Hematopoietic multipotent progenitor cell treated with erythropoietin and hydrocortisone succinate and interleukin-3 and kit ligand, for 15 days (in vitro differentiated cells): ENCODE data around the gene RNF141.
A peak's percentile ranks its signal among the peaks of the same experiment; 100 is the strongest.

Source experiments
- DNase-seq: peaks from one replicate; pipeline ENCODE4 v3.0.0-alpha.2; 2015; ENCODE audit warnings: low spot score

The RNF141 gene, protein sequence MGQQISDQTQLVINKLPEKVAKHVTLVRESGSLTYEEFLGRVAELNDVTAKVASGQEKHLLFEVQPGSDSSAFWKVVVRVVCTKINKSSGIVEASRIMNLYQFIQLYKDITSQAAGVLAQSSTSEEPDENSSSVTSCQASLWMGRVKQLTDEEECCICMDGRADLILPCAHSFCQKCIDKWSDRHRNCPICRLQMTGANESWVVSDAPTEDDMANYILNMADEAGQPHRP

DNA sequence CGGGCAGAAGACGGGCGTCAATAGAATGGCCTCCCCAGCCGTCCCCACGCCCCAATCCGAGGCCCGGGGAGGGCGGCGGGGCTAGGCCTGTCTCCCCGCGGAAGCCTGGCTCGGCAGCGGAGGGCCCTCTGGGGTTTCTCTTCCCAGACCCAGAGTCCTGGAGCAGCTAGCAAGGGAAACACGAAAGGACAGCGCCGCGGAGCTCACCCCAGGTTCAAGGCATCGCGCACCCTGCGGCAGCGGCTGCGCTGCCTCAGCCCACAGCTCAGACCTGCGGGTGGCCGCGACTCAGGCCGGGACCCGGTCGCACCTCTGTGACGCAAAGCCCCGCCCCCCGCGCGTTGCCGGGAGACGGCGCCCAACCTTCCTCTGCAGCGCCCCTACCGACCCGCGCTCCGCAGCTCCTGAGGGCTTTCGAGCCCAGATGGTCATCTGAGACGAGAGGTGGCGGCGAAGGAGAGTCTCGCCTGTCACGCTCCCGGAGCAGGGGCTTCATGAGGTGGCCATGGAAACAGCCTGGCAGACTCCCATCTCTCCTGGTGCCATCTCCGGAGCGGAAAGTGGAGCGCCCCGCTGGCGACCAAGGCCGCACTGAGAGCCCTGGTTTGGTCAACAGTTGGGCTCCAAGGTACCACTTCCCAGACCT is at the start of gene RNF141:
RNF141 (minus strand) TSS at position 273 of the 646 bp plus-strand sequence. CDS start 7,029 bp downstream, outside the sequence.
- peak; percentile 95 for DNase-seq

- DNase-seq, result no peak
These were observed 49.4 kb upstream of the RNF141 start for GRCh38 chr11:10590218-10590915.

GRCh38 chr11:10588904-10589303 is 47.9 kb upstream of the RNF141 start:
- no peak for DNase-seq

DNA sequence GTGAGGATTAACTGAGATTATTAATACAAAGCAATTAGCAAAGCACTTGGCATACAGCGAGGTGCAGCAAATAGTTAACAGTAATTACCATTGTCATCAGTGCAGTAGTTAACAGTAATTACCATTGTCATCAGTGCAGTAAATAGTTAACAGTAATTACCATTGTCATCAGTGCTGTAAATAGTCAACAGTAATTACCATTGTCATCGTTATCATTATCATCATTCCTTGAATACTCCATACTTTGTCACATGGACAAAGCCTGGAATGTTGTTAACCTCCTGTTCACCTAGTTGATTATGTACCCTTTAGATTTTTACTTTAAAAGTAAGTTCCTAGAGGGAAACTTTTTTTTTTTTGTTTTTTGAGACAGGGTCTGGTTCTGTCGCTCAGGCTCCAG is 47.0 kb upstream of the RNF141 start:
- DNase-seq, result no peak

DNA sequence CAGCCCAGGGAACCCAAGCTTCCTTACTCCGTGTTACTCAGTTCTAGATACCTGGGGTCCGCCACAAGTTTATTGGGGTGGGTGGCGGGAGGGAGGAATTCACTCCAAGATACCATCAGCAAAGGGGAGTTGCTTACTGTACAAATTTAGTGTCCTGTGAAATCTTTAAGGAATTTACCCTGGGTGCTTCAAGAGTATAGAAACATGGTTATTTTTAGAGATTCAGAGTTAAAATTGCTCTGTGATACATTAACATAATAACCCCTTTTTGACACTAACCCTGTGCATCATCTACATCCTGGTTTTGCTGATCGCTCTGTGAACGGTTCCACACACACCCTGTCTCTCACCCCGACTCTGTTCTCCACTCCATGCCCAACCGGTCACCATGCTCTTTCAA is 46.4 kb upstream of the RNF141 start:
- no peak for DNase-seq

- no peak for DNase-seq
These were observed 43.1 kb upstream of the RNF141 start for GRCh38 chr11:10584071-10584501.

- no peak for DNase-seq
These were observed 40.6 kb upstream of the RNF141 start for GRCh38 chr11:10581481-10582019.

DNA sequence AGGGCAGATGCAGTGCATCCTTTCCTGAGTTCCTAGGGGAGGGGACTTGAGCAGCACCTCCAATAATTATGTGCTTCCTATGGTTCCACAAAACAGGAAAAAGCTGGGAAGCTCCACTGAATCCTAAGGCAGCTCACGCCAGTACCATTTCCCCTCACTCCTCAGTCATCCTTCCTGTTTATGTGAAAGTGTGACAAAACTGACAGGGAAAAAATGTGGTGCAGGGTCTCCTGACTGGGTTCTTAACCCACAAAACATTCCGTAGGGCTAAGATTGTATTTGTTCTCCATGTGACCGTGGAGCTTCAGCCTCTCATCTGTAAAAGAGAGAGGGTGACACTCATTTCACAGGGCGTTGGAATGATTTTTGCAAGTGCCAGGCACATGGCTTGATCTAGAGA is 39.6 kb upstream of the RNF141 start:
- DNase-seq, result no peak

DNA sequence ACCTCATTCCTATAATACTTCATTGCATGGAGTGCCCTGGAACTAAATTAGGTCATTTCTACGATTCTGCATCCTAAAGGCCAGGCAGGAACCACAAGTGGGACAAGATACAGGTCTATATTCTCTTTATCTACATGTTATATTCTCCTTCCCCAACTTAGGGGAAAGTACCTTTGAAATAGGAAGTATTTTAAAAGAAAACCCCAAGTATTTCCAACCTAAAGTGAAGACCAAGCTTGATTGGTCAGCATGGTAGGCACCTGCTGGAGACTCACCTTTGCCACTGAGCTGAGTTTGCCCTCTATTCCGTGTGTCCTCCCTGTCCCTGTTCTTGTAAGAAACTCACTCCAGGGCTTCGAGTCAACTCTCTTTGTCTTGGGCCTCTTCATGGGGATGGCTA is 38.7 kb upstream of the RNF141 start:
- DNase-seq, result no peak

GRCh38 chr11:10576035-10576398 is 35.0 kb upstream of the RNF141 start:
- no peak for DNase-seq

DNA sequence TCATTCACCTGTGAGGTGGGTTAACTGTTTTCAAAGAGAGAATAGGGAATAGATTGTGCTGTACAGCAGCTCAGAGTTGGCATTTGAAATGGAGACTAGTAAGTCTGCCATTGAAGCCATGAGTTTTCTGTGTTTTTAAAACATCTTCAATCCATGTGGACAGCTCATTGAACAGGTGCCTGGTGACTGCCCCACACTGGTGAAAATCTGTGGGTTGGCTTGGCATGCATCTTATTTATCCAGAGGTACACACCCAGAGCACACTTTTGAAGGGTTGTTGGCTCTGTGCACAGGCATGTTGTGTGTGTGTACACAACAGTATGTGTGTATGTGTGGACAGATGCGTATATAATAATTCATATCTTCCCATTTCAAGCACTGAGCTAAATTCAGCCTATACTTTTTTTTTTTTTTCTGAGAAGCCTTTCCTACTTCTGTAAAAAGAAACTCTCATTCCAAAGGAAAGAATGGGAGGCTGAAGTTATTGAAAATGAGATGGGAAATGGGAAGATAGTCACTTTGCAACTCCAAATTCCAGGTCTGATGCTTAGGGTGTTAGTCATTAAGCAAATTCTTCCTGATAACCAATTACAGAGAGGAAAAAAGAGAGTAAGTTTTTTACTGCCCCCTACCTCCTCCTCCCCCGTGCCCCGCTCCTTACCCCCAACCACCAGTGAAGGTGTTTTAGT is 34.5 kb upstream of the RNF141 start:
- DNase-seq, result no peak

GRCh38 chr11:10573556-10573955 is 32.6 kb upstream of the RNF141 start:
- no peak for DNase-seq

DNA sequence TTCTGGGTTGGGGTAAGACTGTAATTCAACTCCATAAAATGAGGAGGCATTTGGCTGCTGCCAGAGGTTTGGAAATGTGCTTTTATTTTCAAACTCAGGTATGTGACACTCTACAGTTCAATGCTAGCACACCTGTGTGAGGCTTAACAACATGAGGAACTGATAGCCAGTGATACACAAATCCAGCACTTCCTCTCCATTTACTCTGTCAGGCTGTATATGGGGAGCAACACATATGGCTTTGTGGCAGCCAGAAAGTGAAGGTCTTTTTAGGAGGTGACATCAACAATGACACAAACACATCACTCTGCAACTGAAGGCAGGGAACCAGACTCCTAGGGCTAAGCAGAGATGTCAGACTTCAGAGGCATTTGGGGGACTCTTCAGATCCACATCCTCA is 32.0 kb upstream of the RNF141 start:
- DNase-seq, result no peak

- no peak for DNase-seq
These were observed 31.5 kb upstream of the RNF141 start for GRCh38 chr11:10572533-10572932.

DNA sequence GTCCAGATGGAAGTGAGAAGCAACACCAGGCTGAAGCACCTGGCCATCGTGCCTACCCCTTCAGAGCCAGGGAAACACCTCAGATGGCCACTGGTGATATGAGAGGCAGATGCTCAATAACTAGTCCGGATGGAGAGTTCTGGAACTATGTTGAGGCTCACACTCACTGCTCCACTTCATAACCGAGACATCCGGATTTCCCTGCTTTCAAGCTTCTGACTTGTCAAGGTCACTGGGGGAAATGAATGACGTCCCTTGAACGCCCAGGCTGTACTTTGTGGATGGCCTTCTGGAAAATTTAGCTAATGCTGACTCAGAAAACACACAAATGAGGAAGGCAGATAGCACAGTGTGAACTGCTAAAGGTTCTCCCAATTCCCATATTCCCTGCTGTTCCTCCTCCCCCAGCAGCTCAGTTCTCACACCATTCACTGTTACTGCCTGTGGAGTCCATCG is 27.5 kb upstream of the RNF141 start, which contains the start of gene LYVE1:
LYVE1 (minus strand) TSS at position 180 of the 456 bp plus-strand sequence; CDS start at position 47, 133 bp downstream.
- DNase-seq, result no peak

DNA sequence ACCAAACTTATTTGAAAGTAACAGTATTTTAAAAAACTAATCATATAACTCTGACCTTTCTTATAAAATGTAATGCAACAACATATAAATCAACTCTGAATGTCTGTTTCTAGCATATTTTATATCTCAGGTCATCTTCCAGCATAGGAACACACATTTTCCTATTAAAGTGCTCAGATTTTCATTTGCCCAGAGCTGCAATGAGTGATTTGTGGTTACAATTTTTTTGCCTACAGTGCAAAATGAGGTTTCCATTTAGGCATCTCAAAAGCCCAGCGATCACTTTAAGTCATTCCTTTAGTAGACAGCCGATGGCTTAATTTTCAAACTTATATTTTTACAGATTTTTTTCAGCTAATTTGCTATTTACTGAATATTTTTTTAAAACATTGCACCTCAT is 26.5 kb upstream of the RNF141 start:
- no peak for DNase-seq

- DNase-seq, result no peak
These were observed 25.4 kb upstream of the RNF141 start for GRCh38 chr11:10566257-10566957.

- DNase-seq, result no peak
These were observed 24.5 kb upstream of the RNF141 start for GRCh38 chr11:10565493-10565892.

DNA sequence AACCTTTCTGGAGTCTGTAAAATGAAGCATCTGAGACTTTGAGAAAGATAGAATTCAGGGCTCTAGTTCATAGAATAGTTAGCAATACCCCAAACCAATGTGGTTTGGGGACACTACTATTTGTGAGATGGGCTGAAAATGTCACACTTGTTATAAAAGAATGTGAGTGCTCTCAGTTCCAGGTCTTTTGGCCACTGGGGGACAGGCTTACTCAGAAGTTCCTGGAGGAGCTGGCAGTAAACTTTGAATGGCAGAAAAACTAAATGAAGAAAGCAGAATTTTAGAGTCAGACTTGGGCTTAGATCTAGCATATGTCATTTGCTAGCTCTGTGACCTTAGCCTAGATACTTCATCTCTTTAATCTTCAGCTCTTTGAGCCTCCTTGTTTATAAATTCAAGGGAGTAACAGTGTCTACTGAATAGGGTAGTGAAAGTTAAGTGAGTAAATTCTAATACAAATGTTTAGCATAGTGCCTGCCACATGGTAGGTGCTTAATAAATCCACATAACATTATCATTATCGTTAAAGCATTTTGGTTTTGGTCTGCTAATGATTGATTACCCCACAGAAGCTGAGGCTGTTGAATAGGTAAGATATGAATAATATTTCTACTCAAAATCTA is 23.8 kb upstream of the RNF141 start:
- no peak for DNase-seq

- no peak for DNase-seq
These were observed 23.0 kb upstream of the RNF141 start for GRCh38 chr11:10564030-10564429.

DNA sequence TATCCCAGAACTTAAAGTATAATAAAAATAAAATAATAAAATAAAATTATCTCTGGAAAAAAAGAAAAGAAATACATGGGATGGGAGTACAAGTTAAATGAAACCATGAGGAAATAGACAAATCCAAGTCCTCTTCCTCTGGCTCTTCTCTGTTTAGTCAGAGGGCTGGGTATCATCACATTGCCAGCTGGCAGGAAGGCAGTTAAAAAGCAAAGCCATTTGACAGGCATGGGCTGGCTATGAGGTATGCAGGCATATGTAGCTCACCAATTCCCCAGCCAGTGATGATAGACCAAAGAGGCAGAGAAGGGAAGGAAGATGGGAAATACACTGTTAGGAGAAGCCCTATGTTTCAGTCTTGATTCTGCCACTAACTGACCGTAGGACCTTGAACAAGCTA is 21.0 kb upstream of the RNF141 start:
- DNase-seq, result no peak
